ENCODE data around the gene COLEC11. TPM values are rescaled to one million over a fixed set of nuclear protein-coding genes. Genes with fewer than 3 reads are reported as not detected.
"Not testable (repeated sequence)": the region's sequence is repeated elsewhere in the genome, so short reads cannot be mapped to it uniquely, and the experiment has no call there.

Gene COLEC11
- total RNA-seq, 1 donor from 2014 or later, result 0.49 TPM

DNA sequence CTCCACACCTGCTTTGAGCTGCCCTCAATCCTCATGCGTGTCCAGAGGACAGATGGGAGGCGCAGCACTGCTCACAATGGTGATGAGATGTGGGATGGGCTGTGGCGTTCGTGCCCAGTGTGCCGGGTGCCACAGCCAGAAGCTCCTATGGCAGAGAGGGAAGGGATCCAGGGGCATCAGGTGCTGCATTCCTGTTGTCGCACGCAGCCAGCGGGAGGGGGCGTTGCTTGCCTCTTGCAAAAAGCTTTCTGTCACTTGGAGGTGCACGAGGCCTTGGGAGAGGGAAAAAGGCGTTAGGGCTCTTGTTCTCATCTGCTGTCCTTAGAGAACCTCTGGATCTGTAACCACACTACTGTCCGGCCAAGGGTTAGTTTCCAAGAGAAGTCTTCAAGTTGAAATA lies 33.9 kb downstream of the COLEC11 start:
- Mint-ChIP-seq H3K27ac (no peak overlapping the region), H3K9me3 (no peaks in the 10 kb centered on the region), H3K27me3 (peaks cover 4% of the 10 kb centered on the region), H3K4me3 (no peak overlapping the region), H3K36me3 (ENCODE audit: low read depth) (no peaks in the 10 kb centered on the region), H3K4me1 (no peaks in the 10 kb centered on the region)
- no peak for DNase-seq
- intact Hi-C loops (cut with micrococcal nuclease), result no loop called here

DNA sequence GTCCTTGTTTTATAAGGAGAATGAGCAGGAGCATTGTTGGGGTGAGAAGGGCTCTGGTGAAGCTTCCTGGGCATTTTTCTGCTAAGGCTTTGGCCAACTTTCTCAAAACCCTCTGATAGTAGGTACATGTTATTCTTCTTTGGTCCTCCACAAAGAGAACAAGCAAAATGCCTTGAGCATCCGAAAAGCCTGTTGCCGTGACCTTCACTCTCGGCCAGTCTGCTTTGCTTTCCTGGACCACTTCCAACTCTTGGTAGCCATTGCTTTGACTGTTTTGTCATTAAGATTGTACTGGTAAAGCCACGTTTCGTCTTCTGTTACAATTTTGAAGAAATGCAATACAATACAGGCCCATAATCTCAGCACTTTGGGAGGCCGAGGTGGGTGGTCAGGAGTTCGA lies 35.7 kb downstream of the COLEC11 start:
- DNase-seq, result no peak
- no peaks in the 10 kb centered on the region for H3K4me1 Mint-ChIP-seq
- no peak overlapping the region for H3K4me3 Mint-ChIP-seq
- no peaks in the 10 kb centered on the region for H3K36me3 Mint-ChIP-seq (ENCODE audit: low read depth)
- H3K9me3 Mint-ChIP-seq, result no peaks in the 10 kb centered on the region
- H3K27me3 Mint-ChIP-seq, result no peaks in the 10 kb centered on the region
- H3K27ac Mint-ChIP-seq, result no peak overlapping the region
- intact Hi-C loops (cut with micrococcal nuclease), result no loop called here

GRCh38 chr2:3631161-3631850 lies 36.4 kb downstream of the COLEC11 start:
- no peak for DNase-seq
- intact Hi-C loops (cut with micrococcal nuclease), result no loop called here
- H3K36me3 Mint-ChIP-seq (ENCODE audit: low read depth), result no peaks in the 10 kb centered on the region
- H3K4me1 Mint-ChIP-seq, result no peaks in the 10 kb centered on the region
- H3K9me3 Mint-ChIP-seq, result no peaks in the 10 kb centered on the region
- H3K27ac Mint-ChIP-seq, result no peak overlapping the region
- H3K4me3 Mint-ChIP-seq, result no peak overlapping the region
- H3K27me3 Mint-ChIP-seq, result no peaks in the 10 kb centered on the region

DNA sequence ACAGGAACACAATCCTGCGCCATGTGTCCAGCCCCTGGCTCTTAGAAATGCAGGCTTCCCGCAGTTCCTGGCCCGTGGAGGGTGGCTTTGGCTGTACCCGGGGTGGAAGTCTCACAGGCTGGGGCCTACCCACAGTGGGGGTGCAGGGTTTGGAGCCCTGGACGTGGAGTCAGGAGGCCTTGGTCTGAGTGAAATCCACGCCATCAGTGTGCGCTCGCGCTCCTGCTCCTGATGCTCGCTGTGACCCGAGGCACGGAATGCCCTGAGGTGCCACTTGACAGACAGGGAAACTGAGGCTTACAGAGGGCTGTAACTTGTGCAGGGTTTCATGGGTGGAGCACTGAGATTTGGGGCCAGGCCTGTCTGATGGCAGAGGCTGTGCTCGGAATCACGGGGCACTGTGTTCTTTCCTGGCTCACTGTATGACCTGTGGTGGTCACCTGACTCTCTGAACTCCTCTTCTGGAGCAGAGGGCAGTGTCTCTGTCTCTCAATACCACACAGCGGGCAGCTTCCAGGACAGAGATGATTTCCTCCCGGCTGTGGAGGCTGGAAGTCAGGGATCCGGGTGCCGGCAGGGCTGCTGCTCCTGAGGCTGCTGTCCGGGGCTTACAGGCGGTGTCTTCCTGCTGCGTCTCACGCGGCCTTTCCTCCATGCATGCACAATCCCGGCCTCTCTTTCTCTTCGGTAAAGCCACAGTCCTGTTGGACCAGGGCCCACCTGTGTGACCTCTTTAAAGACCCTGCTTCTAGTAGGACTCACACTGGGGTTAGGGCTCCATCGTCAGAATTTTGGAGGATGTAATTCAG lies 37.1 kb downstream of the COLEC11 start:
- DNase-seq, result no peak
- Mint-ChIP-seq H3K36me3 (ENCODE audit: low read depth) (no peaks in the 10 kb centered on the region), H3K27ac (no peak overlapping the region), H3K27me3 (no peaks in the 10 kb centered on the region), H3K9me3 (no peaks in the 10 kb centered on the region), H3K4me3 (no peak overlapping the region), H3K4me1 (no peaks in the 10 kb centered on the region)
- intact Hi-C loops (cut with micrococcal nuclease), result no loop called here

DNA sequence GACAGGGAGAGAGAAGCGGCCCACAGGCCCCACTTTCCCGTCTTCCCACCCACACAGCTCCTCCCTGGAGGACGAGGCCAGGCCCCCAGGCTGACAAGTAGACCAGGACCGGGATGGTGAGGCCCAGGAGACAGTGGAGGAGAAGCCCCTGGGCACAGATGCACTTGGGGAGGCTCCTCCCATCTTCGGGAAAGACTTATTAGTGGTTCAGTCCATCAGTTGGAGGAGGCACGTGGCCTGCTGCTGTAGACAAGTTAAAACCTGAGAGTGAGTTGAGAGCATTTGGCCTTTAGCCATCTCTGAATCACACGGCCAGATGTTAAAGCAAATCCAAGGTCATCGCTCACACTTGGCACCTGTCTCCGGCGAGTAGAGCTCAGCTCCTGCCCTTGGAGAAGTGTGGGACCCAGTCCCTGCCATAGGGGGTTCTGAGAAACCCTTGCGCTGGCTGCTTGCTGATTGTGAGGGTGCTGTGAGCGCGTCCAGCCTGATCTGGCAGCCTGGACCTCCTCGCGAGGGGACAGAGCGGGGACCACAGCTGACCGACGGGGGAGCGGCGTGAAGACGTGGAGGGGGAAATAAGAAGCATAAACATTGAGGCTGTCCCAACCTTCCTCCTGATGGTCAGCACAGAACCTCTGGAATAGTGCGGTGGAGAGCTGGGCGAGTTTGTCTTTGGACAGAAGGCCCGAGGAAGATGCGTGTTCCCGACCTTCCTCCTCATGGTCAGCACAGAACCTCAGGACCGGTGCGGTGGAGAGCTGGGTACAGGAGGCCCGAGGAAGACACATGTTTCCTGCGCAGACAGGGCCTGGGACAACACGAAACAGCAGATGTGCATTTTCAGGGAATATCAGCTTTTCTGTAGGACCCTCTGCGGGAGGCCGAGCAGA lies 38.4 kb downstream of the COLEC11 start:
- no peak for DNase-seq

GRCh38 chr2:3633982-3634595 lies 39.2 kb downstream of the COLEC11 start:
- Mint-ChIP-seq H3K4me1 (no peaks in the 10 kb centered on the region), H3K27me3 (no peaks in the 10 kb centered on the region), H3K27ac (no peak overlapping the region), H3K4me3 (no peak overlapping the region), H3K9me3 (no peaks in the 10 kb centered on the region), H3K36me3 (ENCODE audit: low read depth) (no peaks in the 10 kb centered on the region)
- intact Hi-C loops (cut with micrococcal nuclease), result no loop called here
- no peak for DNase-seq

More for the DNA sequence above, 38.4 kb downstream of the COLEC11 start:
- no peak overlapping the region for H3K27ac Mint-ChIP-seq
- no peaks in the 10 kb centered on the region for H3K27me3 Mint-ChIP-seq
- no peak overlapping the region for H3K4me3 Mint-ChIP-seq
- intact Hi-C loops (cut with micrococcal nuclease), result no loop called here
- H3K9me3 Mint-ChIP-seq, result no peaks in the 10 kb centered on the region
- no peaks in the 10 kb centered on the region for H3K4me1 Mint-ChIP-seq
- no peaks in the 10 kb centered on the region for H3K36me3 Mint-ChIP-seq (ENCODE audit: low read depth)

DNA sequence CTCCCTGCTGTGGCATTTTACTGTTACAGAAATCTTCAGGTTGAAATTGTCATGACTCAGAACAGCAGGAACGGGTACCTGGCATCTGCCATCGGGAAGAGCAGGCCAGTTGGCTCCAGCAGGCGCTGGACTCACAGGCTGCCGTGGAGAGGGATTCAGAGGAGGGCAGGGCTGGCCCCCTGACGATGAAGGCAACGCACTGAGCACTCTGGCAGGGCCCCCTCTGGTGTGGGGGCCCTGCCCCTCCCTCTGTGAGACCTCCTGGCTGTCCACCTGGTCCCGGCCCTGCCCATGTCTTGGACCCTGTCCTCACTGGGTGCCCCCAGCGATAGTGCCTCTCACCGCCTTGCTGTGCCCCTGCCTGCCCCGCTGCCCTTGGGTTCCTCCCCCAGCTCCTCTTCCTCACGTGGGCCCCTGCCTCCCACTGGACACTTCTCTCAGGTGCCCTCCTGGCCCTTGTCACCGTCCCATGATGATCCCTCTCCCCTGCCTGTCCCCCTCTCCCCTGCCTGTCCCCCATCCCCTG lies 39.7 kb downstream of the COLEC11 start:
- intact Hi-C loops (cut with micrococcal nuclease), result no loop called here
- DNase-seq, result no peak
- H3K36me3 Mint-ChIP-seq (ENCODE audit: low read depth), result no peaks in the 10 kb centered on the region
- H3K4me3 Mint-ChIP-seq, result no peak overlapping the region
- H3K4me1 Mint-ChIP-seq, result no peaks in the 10 kb centered on the region
- H3K27me3 Mint-ChIP-seq, result no peaks in the 10 kb centered on the region
- no peak overlapping the region for H3K27ac Mint-ChIP-seq
- H3K9me3 Mint-ChIP-seq, result no peaks in the 10 kb centered on the region

- Mint-ChIP-seq H3K9me3 (no peaks in the 10 kb centered on the region), H3K27ac (no peak overlapping the region), H3K4me3 (no peak overlapping the region), H3K4me1 (no peaks in the 10 kb centered on the region), H3K36me3 (ENCODE audit: low read depth) (no peaks in the 10 kb centered on the region), H3K27me3 (no peaks in the 10 kb centered on the region)
- no peak for DNase-seq
- intact Hi-C loops (cut with micrococcal nuclease), result no loop called here
Observed at GRCh38 chr2:3635171-3635974, 40.5 kb downstream of the COLEC11 start.

GRCh38 chr2:3635975-3636327 lies 41.0 kb downstream of the COLEC11 start:
- H3K4me1 Mint-ChIP-seq; H3K4me3 Mint-ChIP-seq; H3K27me3 Mint-ChIP-seq; intact Hi-C loops (cut with micrococcal nuclease); DNase-seq; H3K9me3 Mint-ChIP-seq; H3K36me3 Mint-ChIP-seq (ENCODE audit: low read depth); H3K27ac Mint-ChIP-seq: not testable (repeated sequence)

DNA sequence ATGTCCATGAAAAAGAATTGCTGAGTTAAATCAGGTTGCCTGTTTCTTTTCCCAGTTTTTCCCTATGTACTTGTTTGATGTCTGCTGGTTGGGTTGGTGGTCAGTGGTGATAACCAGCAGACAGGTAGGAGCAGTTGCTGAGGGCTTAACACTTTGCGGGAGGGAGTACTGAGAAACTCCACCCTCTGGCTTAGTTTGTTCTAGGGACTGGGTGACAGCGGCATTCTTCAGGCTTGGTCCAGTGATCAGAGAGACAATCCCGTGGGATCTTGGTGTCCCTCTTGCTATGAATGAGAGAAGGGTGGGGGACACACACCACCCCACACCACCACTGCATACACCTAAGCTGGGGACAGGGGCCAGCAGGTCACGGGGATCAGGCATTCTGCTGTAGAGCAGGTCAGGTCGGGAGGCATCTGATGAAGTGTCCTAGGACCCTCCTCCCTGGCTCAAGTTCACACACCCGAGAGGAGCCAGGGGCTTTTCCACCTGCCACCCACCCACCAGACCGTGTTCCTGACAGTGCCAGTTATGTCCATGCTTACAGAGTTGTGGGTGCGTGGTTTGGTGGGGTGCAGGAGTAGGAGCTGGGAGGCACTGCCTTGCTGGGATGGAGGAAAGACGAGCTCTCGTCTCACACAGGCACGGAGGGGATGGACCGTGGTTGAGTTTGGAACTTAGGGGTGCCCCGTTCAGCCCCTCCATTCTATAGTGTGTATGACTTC lies 41.8 kb downstream of the COLEC11 start:
- Mint-ChIP-seq H3K9me3 (no peaks in the 10 kb centered on the region), H3K4me1 (no peaks in the 10 kb centered on the region), H3K27me3 (no peaks in the 10 kb centered on the region), H3K4me3 (no peak overlapping the region), H3K27ac (no peak overlapping the region), H3K36me3 (ENCODE audit: low read depth) (no peaks in the 10 kb centered on the region)
- intact Hi-C loops (cut with micrococcal nuclease), result no loop called here
- DNase-seq, result no peak

DNA sequence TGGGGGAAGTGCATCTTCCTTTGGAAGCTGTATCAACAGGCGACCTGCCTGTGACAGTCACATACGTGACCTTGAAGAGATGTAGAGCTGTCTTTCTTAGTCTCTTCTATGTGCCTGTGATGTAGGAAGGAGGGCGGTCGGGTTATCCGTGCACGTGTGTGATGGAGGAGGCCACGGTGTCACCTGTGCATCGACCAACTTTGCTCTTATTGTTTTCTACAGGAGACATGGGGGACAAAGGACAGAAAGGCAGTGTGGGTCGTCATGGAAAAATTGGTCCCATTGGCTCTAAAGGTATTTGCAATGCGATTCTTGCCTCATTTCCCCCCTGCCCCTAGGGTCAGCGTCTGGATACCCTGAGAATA lies 42.4 kb downstream of the COLEC11 start:
- no peak for DNase-seq
- Mint-ChIP-seq H3K27ac (no peak overlapping the region), H3K4me1 (no peaks in the 10 kb centered on the region), H3K36me3 (ENCODE audit: low read depth) (no peaks in the 10 kb centered on the region), H3K9me3 (no peaks in the 10 kb centered on the region), H3K27me3 (no peaks in the 10 kb centered on the region), H3K4me3 (no peak overlapping the region)
- intact Hi-C loops (cut with micrococcal nuclease), result no loop called here

DNA sequence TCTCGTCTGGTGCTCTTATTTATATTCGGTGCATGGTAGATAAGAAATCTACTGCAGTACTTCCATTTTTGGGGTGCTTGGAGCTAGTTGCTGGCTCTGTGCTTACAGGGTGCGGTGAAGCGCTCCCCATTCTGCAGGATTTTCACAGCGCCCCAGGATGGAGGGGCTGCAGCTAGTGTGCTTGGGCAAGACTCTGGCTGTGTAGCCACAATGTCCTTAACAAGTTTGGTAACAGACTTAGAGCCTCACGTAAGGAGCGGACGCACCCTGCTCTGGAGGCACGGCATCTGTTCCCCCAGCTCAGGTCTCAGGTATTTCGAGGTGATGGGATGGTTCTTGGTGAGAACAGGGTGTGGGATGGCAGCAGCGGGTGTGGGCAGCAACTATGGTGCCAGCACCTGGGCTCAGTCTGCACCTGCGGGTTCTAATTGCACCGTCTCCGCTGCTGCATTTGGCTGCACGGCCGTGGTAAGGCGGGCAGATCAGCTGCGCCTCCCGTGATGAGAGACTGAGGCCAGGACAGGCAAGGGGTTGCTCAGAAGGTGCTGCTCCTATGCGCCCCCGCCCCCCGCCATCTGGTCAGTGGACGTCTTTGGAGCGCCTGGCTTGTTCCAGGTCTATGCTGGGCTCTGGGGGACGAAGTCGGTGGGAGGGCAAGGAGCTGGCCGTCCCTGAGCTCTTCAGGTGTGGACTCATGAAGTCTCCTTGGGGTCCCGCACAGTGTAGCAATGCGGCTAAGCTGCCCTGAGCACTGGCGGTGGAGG lies 43.0 kb downstream of the COLEC11 start:
- H3K9me3 Mint-ChIP-seq, result no peaks in the 10 kb centered on the region
- DNase-seq, result no peak
- H3K4me3 Mint-ChIP-seq, result no peak overlapping the region
- H3K4me1 Mint-ChIP-seq, result no peaks in the 10 kb centered on the region
- no peaks in the 10 kb centered on the region for H3K36me3 Mint-ChIP-seq (ENCODE audit: low read depth)
- intact Hi-C loops (cut with micrococcal nuclease), result no loop called here
- H3K27me3 Mint-ChIP-seq, result no peaks in the 10 kb centered on the region
- no peak overlapping the region for H3K27ac Mint-ChIP-seq
